Upper lobe of left lung (tissue), 4 donors: Measurements from ENCODE around the gene DLGAP1.
A peak's percentile ranks its signal among the peaks of the same experiment; 100 is the strongest.

ENCODE experiments used
- EP300 ChIP-seq, 4 donors: sonication (generic); formaldehyde crosslinking; IDR thresholded peaks; one replicate each; pipeline ENCODE4 v1.5.1; 2017; ENCODE audit warnings: antibody characterized with exemption in 4 of 4, control low read depth in 2 of 4
- POLR2A ChIP-seq, 4 donors: fragments of 450-650 bp; IDR thresholded peaks; one replicate each; pipeline ENCODE4 v1.5.1; 2016 to 2017; ENCODE audit warnings: antibody characterized with exemption in 4 of 4, mild to moderate bottlenecking in 2 of 4
- TF ChIP-seq, protein P1 (sequence below), 6 experiments: fragments of 450-650 bp in 4 of 6; fragments of 200-600 bp in 2 of 6; sonication (generic) in 2 of 6; IDR thresholded peaks; one replicate each; pipeline ENCODE4 v1.5.1; 2016 to 2019; ENCODE audit warnings: antibody characterized with exemption in 6 of 6

DNA sequence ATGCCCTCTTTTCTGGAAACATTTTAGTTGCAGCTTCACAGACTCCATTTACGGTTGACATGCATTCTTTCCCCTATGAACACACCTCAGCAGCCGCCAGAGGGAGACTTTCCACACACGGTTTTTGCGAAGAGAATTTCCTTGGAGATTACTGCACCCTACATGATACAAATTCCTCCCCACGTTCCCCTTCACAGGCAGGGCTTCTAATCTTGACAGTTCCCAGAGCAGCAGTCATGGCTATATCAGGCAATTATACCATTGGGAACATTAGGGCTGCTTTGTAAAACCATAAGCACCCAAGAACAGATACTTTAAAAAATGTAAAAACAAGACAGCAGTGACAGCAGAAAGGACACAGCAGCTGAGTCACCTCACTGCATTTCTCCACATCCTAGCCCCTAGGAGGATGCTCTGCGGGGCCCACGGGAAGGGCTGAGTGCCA, 751.4 kb downstream of the DLGAP1 start:
- TF ChIP-seq POLR2A (IDR thresholded peaks at IDR 0.05) (no peak), EP300 (IDR thresholded peaks at IDR 0.05) (no peak)
- TF ChIP-seq, protein P1, sequence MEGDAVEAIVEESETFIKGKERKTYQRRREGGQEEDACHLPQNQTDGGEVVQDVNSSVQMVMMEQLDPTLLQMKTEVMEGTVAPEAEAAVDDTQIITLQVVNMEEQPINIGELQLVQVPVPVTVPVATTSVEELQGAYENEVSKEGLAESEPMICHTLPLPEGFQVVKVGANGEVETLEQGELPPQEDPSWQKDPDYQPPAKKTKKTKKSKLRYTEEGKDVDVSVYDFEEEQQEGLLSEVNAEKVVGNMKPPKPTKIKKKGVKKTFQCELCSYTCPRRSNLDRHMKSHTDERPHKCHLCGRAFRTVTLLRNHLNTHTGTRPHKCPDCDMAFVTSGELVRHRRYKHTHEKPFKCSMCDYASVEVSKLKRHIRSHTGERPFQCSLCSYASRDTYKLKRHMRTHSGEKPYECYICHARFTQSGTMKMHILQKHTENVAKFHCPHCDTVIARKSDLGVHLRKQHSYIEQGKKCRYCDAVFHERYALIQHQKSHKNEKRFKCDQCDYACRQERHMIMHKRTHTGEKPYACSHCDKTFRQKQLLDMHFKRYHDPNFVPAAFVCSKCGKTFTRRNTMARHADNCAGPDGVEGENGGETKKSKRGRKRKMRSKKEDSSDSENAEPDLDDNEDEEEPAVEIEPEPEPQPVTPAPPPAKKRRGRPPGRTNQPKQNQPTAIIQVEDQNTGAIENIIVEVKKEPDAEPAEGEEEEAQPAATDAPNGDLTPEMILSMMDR (IDR thresholded peaks at IDR 0.05): peak; percentile 40 to 63 (median 56)
